GM20000 (cell line): Measurements from ENCODE around the gene FARP2.

Experiments used
- DNase-seq: peaks from one replicate; pipeline ENCODE4 v3.0.0; 2012; ENCODE audit warnings: low spot score
- TF ChIP-seq, protein P1 (sequence below): IDR thresholded peaks from 2 replicates; pipeline ENCODE4 v1.5.1; 2012; ENCODE audit warnings: mild to moderate bottlenecking, control low read depth; ENCODE audit errors: extremely low read depth, missing control alignments

The FARP2 gene

DNA sequence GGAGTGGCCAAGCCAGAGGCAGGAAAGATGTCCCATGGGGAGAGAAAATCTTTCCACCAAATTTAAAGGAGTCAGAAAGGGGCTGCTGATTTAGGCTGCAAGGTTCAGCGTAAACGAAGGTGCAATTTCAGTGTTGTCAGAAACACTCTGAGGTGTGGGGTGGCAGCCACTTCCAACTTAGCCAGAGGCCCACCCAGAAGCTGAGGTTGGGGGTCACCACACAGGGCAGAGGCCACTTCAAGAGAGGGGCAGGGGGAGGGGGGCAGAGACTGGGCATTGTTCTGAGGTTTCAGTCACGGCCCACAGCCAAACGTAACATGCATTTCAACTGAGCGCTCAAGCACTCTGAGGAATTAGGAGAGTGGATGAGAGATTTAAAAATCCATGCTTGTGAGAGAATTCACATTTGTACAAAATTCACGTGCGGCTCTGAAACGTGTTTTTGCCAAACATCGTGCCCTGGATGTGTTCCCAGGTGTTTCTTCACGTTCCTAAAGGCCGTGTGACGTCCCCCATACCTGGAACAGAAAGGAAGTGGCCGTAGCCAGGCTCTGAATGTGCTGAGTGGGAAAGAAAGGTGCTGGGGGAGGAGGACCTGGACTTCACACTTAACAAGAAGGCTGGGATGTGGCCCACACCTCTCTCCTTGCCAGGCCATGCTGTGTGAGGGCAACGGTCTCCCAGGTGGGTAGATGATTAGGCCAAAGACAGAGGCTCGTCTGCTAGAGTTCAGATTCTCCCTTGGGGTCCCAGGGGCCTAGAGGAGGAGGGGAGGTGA, 182.9 kb downstream of the FARP2 start:
- TF ChIP-seq, protein P1, sequence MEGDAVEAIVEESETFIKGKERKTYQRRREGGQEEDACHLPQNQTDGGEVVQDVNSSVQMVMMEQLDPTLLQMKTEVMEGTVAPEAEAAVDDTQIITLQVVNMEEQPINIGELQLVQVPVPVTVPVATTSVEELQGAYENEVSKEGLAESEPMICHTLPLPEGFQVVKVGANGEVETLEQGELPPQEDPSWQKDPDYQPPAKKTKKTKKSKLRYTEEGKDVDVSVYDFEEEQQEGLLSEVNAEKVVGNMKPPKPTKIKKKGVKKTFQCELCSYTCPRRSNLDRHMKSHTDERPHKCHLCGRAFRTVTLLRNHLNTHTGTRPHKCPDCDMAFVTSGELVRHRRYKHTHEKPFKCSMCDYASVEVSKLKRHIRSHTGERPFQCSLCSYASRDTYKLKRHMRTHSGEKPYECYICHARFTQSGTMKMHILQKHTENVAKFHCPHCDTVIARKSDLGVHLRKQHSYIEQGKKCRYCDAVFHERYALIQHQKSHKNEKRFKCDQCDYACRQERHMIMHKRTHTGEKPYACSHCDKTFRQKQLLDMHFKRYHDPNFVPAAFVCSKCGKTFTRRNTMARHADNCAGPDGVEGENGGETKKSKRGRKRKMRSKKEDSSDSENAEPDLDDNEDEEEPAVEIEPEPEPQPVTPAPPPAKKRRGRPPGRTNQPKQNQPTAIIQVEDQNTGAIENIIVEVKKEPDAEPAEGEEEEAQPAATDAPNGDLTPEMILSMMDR: no peak
- DNase-seq: peak; percentile 18

DNA sequence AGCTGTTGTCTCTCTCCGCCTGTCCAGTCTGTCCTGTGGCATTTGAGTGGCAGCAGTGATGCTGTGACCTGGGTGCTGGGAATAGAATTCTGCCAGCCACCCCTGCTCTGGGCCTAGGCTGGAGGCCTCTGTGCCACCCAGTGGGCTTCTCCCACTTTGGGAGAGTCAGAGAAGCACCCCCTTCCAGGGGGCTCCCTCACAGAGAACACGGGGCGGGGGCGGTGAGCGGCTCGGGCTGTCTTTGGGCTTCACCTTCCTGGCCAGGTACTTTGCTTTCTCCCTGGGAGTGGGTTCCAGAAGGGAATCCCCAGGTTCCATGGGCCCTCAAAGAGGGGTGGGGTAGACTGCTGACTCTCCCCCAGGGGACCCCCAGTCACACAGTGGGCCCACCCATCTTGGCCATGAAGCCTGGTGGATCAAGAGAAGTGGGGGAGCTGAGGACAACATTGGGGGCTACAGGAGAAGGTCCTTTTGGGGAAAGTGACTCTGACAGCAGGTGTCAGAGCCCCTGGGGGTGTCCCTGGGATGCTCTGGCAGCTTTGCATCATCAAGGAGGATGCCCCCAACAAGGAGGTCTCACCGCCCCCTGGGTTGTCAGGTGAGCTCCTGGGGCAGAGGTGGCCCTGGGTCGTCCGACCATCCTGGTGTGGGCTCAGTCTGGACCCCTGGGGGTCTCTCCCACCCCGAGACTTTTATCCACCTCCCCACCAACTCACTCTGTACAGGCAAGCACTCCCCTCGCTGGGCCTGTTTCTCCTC, 183.7 kb downstream of the FARP2 start:
- TF ChIP-seq, protein P1: no peak
- no peak for DNase-seq

DNA sequence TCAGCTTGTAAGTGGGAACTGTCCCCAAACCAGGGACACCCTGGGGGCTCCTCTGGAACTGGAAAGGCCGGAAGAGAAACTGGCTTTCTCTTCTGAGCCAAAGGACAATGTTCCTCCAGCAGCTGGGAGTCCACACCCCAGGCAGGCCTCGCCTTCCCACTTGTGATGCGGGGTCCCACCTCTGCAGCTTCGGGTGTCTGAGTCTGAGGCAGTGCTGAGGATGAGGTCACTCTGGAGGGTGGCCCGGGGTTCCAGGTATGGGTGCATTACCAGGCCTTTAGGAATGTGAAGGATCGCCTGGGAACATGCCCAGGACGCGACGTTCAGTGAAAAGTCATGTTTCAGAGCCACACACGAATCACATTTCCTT, 184.3 kb downstream of the FARP2 start:
- peak; percentile 33 for DNase-seq
- TF ChIP-seq, protein P1: no peak

DNA sequence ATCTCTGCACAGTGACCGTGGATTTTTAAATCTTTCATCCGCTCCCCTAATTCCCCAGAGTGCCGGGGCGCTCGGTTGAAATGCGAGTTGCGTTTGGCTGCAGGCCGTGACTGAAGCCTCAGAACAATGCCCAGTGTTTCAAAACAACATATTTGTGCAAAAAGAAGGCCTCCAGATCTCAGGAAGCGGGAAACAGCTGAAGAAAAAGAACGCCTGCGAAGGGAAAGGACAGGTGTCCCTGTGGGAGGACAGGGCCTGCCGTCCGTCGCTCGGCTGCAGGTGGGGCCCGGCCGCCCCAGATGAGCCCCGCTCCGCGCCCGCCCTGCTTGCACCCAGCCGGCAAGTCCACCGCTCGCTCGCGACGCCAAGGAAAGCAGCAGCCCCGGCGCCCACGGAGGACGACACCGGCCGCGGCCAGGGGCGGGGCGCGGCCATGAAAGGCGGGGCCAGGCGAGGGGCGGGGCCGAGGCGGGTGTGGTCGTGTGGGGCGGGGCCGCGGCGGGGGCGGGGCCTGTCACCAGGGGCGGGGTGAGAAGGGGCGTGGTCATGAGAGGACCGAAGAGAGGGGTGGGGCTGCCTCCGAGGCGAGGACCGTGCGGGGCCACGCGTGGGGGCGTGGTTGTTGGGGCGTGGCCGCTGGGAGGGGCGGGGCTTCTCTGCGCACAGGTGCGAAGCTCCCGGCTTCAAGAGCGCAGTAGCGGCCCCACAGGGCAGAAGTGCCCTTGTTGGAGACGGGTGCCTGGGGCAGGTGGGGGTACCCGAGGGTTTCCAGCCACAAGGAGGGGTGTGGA, 184.9 kb downstream of the FARP2 start:
- TF ChIP-seq, protein P1: no peak
- peak; percentile 92 for DNase-seq

DNA sequence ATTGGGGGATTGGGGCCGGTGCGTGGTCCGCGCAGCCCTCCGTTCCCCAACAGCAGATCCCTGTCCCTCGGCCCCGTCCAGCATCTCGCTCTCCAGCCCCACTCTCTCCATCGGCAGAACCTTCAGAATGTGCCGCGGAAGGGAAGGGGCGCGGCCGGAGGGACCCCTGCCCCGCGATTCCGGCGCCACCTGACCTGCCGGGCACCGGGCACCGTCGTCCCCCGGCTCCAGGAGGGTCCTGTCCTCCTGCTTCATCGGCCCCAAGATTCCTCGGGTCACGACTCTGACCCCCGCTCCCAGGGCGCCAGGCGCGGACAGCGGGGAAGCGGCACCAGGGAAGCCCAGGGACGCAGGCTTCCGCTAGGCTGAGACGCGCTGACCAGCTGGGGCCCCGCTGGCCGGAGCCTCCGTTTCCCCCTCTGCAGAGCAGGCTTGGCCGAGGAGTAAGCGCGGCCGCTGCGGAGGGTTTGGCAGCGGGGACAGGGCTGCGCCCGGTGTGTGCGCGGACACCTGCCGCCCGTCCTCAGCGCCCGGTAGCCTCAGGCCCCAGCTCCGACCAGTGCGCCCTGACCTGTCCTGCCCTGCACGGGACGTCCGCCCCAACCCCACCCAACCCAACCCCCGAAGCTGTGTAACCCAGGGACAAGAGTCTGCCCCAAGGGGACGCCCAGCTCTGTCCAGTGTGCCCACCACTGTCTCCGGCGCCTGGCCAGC, 185.6 kb downstream of the FARP2 start:
- peak; percentile 50 for DNase-seq
- TF ChIP-seq, protein P1: no peak

DNA sequence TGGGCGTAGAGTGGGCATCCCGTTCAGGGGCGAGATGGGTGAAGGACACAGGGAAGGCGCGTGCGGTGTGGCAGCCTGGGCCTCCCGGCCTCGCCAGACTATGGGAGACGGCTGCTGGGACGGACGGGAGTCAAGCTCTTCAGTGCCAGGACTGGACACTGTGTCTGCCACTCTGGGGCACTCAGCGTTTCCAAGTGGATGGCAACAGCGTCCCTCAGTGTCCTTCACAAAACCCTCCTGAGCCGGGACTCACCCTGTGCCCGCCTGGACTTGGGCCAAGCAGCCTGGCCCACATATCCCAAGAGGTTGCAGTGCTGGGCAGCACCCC, 186.2 kb downstream of the FARP2 start:
- TF ChIP-seq, protein P1: no peak
- peak; percentile 24 for DNase-seq
